Natural killer cell (primary cell): ENCODE measurements around the gene LCE1A. TPM values are rescaled to one million over a fixed set of nuclear protein-coding genes. Genes with fewer than 3 reads are reported as not detected.

Experiments used
- ATAC-seq, 3 donors: fragments of 150-1000 bp in 2 of 3; fragments of 200-7000 bp in 1 of 3; cut with Tn5 transposase; 1 replicate in 1 of 3; 2 replicates in 2 of 3; pipeline ENCODE4 v1.10.0; 2021; ENCODE audit warnings: mild to moderate bottlenecking in 2 of 3, moderate library complexity in 2 of 3
- DNase-seq, 2 donors: peaks; one replicate each; pipeline versions ENCODE4 v3.0.0 to v3.0.0-alpha.2; 2013 to 2021; ENCODE audit warnings: mixed read lengths in 1 of 2
- H3K27ac ChIP-seq: one replicate; pipeline ENCODE4 v1.5.1; 2013; ENCODE audit warnings: mild to moderate bottlenecking, low read length
- H3K27me3 ChIP-seq: one replicate; pipeline ENCODE4 v1.6.1; 2013; ENCODE audit warnings: low read length; ENCODE audit not compliant: control insufficient read depth, insufficient read depth
- H3K36me3 ChIP-seq: one replicate; pipeline ENCODE4 v1.6.1; 2013; ENCODE audit warnings: low read length; ENCODE audit not compliant: control insufficient read depth, insufficient read depth
- H3K4me1 ChIP-seq: one replicate; pipeline ENCODE4 v1.6.1; 2013; ENCODE audit warnings: low read length; ENCODE audit not compliant: control insufficient read depth, insufficient read depth
- H3K4me3 ChIP-seq: one replicate; pipeline ENCODE4 v1.5.1; 2013; ENCODE audit warnings: low read length
- H3K9me3 ChIP-seq: one replicate; pipeline ENCODE4 v1.6.1; 2013; ENCODE audit warnings: low read length; ENCODE audit not compliant: control insufficient read depth, insufficient read depth
- H3K27ac Mint-ChIP-seq, 2 donors: one replicate each; pipeline ENCODE4 v1.8.0; 2022; ENCODE audit warnings: mild to moderate bottlenecking in 2 of 2, mixed read lengths in 2 of 2, moderate library complexity in 1 of 2
- H3K27me3 Mint-ChIP-seq, 2 donors: one replicate each; pipeline ENCODE4 v1.8.0; 2022; ENCODE audit warnings: low read depth in 2 of 2, mixed read lengths in 2 of 2
- H3K36me3 Mint-ChIP-seq: one replicate; pipeline ENCODE4 v1.8.0; 2022; ENCODE audit warnings: mixed read lengths
- H3K4me1 Mint-ChIP-seq, 2 donors: one replicate each; pipeline ENCODE4 v1.8.0; 2022; ENCODE audit warnings: mixed read lengths in 2 of 2
- H3K4me3 Mint-ChIP-seq: one replicate; pipeline ENCODE4 v1.8.0; 2022; ENCODE audit warnings: mild to moderate bottlenecking, moderate library complexity, mixed read lengths
- H3K9me3 Mint-ChIP-seq, 2 donors: one replicate each; pipeline ENCODE4 v1.8.0; 2022; ENCODE audit warnings: mixed read lengths in 2 of 2
- WGBS: methylation state at CpG from one replicate; pipeline ENCODE4 v1.1.7; 2013; ENCODE audit warnings: missing lambda C conversion rate; ENCODE audit not compliant: insufficient coverage; 5-methylcytosine and 5-hydroxymethylcytosine counted together
- intact Hi-C: fragments of 100-400 bp; cut with micrococcal nuclease; formaldehyde crosslinking; loops from one replicate; pipeline ENCODE4 v1.14.2; 2022
- total RNA-seq, 4 donors: library from RNA; stranded (reverse); fragments of 120-200 nt in 1 of 4; gene quantifications; one replicate each; pipeline versions ENCODE4 v1.2.3 to v1.2.4, GENCODE V29; 2013 to 2022
- TF ChIP-seq, protein P1 (sequence below): fragments of 200-600 bp; IDR thresholded peaks from one replicate; pipeline ENCODE4 v1.8.0; 2022; ENCODE audit warnings: antibody characterized with exemption

The LCE1A gene
- total RNA-seq, 3 donors from 2014 or later (not counting 1 experiment from before 2014, with no cell fraction given), result not detected

DNA sequence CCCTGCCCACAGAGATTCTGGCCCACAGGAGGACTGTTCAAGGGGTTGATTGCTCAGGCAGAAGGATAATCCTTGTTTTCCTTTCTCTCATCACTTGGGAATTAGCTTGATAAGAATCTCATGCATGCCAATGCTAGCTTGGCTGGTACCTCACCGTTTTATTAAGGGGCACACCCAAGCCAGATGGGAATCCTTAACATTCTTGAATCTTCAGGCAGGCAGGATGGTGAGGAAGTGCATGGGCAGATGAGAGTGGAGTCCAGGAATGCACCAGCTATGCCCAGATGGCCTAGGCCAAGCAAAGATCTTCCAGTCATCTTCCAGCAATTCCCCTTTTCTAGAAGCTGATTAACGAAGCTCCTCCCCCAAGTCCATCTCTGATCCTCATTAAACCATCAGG lies 28.4 kb downstream of the LCE1A start:
- H3K27ac ChIP-seq, result no peak overlapping the region
- no peaks in the 10 kb centered on the region for H3K4me1 Mint-ChIP-seq
- intact Hi-C loops, result no loop called here
- no peaks in the 10 kb centered on the region for H3K4me1 ChIP-seq
- no peak overlapping the region for H3K27ac Mint-ChIP-seq
- H3K36me3 ChIP-seq, result no peaks in the 10 kb centered on the region
- no peaks in the 10 kb centered on the region for H3K36me3 Mint-ChIP-seq
- H3K27me3 ChIP-seq, result no peaks in the 10 kb centered on the region
- no peaks in the 10 kb centered on the region for H3K9me3 ChIP-seq
- no peaks in the 10 kb centered on the region for H3K9me3 Mint-ChIP-seq
- H3K27me3 Mint-ChIP-seq, result peaks cover 10 to 28% of the 10 kb centered on the region in 2 donors
- 63% methylated on average over 2 of the region's 2 CpGs for WGBS
- no peak overlapping the region for H3K4me3 ChIP-seq
- TF ChIP-seq, protein P1, sequence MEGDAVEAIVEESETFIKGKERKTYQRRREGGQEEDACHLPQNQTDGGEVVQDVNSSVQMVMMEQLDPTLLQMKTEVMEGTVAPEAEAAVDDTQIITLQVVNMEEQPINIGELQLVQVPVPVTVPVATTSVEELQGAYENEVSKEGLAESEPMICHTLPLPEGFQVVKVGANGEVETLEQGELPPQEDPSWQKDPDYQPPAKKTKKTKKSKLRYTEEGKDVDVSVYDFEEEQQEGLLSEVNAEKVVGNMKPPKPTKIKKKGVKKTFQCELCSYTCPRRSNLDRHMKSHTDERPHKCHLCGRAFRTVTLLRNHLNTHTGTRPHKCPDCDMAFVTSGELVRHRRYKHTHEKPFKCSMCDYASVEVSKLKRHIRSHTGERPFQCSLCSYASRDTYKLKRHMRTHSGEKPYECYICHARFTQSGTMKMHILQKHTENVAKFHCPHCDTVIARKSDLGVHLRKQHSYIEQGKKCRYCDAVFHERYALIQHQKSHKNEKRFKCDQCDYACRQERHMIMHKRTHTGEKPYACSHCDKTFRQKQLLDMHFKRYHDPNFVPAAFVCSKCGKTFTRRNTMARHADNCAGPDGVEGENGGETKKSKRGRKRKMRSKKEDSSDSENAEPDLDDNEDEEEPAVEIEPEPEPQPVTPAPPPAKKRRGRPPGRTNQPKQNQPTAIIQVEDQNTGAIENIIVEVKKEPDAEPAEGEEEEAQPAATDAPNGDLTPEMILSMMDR, result no peak
- DNase-seq (no peak), ATAC-seq (no peak)
- H3K4me3 Mint-ChIP-seq, result no peak overlapping the region

DNA sequence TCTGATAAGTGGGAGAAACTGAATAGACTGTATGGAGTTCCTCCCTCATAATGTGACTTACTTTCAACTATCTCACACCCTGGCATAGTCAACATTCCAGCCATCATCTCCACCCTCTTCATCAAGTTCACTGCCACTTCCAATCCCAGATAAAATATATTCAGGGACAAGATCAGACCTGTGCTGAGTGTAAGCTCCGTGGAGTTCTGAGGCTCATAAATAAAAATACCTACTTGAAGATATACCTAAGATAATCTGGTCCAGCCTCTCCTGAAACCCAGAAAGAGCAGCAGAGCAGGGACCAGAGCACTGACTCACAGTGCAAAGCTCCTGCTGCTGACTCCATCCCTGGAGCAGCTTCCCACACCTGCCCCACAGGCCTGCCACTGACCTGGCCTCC lies 30.8 kb downstream of the LCE1A start:
- no peaks in the 10 kb centered on the region for H3K9me3 ChIP-seq
- Mint-ChIP-seq H3K27me3 (peaks cover 10 to 28% of the 10 kb centered on the region in 2 donors), H3K4me1 (no peaks in the 10 kb centered on the region), H3K27ac (no peak overlapping the region), H3K9me3 (no peaks in the 10 kb centered on the region), H3K36me3 (no peaks in the 10 kb centered on the region), H3K4me3 (no peak overlapping the region)
- intact Hi-C loops, result no loop called here
- WGBS, result 63% methylated on average over 1 of the region's 1 CpG
- H3K4me3 ChIP-seq, result no peak overlapping the region
- ATAC-seq (no peak), DNase-seq (no peak)
- no peaks in the 10 kb centered on the region for H3K27me3 ChIP-seq
- no peak overlapping the region for H3K27ac ChIP-seq
- no peaks in the 10 kb centered on the region for H3K4me1 ChIP-seq
- no peaks in the 10 kb centered on the region for H3K36me3 ChIP-seq
- TF ChIP-seq, protein P1, result no peak

DNA sequence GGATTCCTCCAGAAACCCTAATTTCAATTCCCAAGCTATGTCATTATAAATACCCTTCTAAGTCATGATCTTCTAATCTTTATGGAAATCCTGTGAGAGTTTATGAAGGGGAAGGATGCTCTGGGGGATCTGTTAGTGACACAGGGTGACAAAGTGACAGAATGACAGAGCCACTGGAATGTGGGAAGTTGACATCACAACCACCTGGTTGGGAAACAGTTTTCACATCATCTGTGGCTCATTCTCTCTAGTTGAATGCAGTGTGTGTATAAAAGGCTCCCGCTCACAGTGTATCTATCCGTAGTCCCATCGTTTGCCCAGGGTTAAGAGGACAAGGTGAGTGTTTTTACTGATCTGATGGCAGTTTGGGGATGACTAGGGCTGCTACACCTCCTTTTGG lies 32.4 kb downstream of the LCE1A start, which contains the start of gene LCE7A:
TSS of gene LCE7A (plus strand) at position 301 of the 400 bp plus-strand sequence. CDS start 702 bp downstream, outside the sequence.
- H3K36me3 Mint-ChIP-seq, result no peaks in the 10 kb centered on the region
- peaks cover 10 to 18% of the 10 kb centered on the region in 2 donors for H3K27me3 Mint-ChIP-seq
- H3K9me3 ChIP-seq, result no peaks in the 10 kb centered on the region
- WGBS, result 88% methylated on average over 3 of the region's 3 CpGs
- H3K4me1 ChIP-seq, result no peaks in the 10 kb centered on the region
- H3K4me3 ChIP-seq, result no peak within 1 kb of the TSS
- intact Hi-C loops, result no loop called here
- DNase-seq, result no peak
- no peaks in the 10 kb centered on the region for H3K27me3 ChIP-seq
- ATAC-seq, result no peak
- no peak within 1 kb of the TSS for H3K27ac Mint-ChIP-seq
- no peak within 1 kb of the TSS for H3K27ac ChIP-seq
- no peaks in the 10 kb centered on the region for H3K36me3 ChIP-seq
- H3K4me1 Mint-ChIP-seq, result no peaks in the 10 kb centered on the region
- TF ChIP-seq, protein P1, result no peak
- no peaks in the 10 kb centered on the region for H3K9me3 Mint-ChIP-seq
- no peak within 1 kb of the TSS for H3K4me3 Mint-ChIP-seq

DNA sequence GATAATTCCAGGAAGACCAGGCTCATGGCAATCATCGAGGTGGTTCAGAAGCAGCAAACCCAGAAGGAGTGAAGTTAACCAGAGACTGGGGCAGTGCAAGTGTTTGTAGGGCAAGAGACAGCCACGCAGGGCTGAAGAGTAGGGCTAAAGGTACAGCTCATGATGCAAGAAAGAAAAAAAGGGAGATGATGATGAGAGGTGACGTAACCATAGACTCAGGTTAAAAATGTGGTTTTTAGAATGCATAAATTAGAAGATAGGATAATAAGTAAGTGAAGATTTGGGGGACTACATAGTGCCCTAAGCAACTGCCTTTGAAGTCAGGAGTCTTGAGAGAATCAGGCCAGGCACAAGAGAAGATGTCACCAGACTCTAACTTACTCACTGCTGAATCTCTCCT lies 32.9 kb downstream of the LCE1A start:
- intact Hi-C loops, result no loop called here
- TF ChIP-seq, protein P1, result no peak
- Histone ChIP-seq H3K4me1 (no peaks in the 10 kb centered on the region), H3K27ac (no peak overlapping the region), H3K36me3 (no peaks in the 10 kb centered on the region), H3K27me3 (no peaks in the 10 kb centered on the region), H3K4me3 (no peak overlapping the region), H3K9me3 (no peaks in the 10 kb centered on the region)
- H3K27me3 Mint-ChIP-seq, result peaks cover 10 to 14% of the 10 kb centered on the region in 2 donors
- ATAC-seq, result no peak
- 83% methylated on average over 3 of the region's 3 CpGs for WGBS
- H3K9me3 Mint-ChIP-seq, result no peaks in the 10 kb centered on the region
- no peaks in the 10 kb centered on the region for H3K4me1 Mint-ChIP-seq
- DNase-seq, result no peak
- H3K4me3 Mint-ChIP-seq, result no peak overlapping the region
- H3K27ac Mint-ChIP-seq, result no peak overlapping the region
- no peaks in the 10 kb centered on the region for H3K36me3 Mint-ChIP-seq
